Kidney (tissue), 14 donors: ENCODE measurements around the gene TMTC1. TPM values are rescaled to one million over a fixed set of nuclear protein-coding genes. Genes with fewer than 3 reads are reported as not detected.

Experiments
- DNase-seq, 5 donors: peaks; one replicate each; pipeline ENCODE4 v3.0.0-alpha.2; 2013 to 2020
- FAIRE-seq: peaks from 2 replicates; lab custom pipeline; 2012; peaks lifted over from hg19 to GRCh38; lab: Jason Lieb, UNC
- H3K27ac ChIP-seq, 2 donors: one replicate each; pipeline ENCODE4 v1.7.0; 2013; ENCODE audit warnings: low read depth in 2 of 2, low read length in 2 of 2, inconsistent platforms in 1 of 2
- H3K27me3 ChIP-seq: one replicate; pipeline ENCODE4 v1.7.1; 2013; ENCODE audit warnings: low read length, inconsistent platforms; ENCODE audit not compliant: control insufficient read depth, insufficient read depth
- H3K36me3 ChIP-seq, 3 donors: one replicate each; pipeline versions ENCODE4 v1.7.0 to v1.7.1; 2013; ENCODE audit warnings: low read length in 3 of 3, control low read depth in 1 of 3, inconsistent platforms in 1 of 3; ENCODE audit not compliant: insufficient read depth in 3 of 3, control insufficient read depth in 2 of 3
- H3K4me1 ChIP-seq, 3 donors: one replicate each; pipeline versions ENCODE4 v1.7.0 to v1.7.1; 2013; ENCODE audit warnings: low read length in 3 of 3, inconsistent platforms in 1 of 3, low read depth in 1 of 3; ENCODE audit not compliant: control insufficient read depth in 2 of 3, insufficient read depth in 2 of 3
- H3K4me3 ChIP-seq, 3 donors: one replicate each; pipeline versions ENCODE4 v1.7.0 to v1.8.1; 2013; ENCODE audit warnings: low read length in 3 of 3, control low read depth in 1 of 3, inconsistent platforms in 1 of 3
- H3K9ac ChIP-seq, 3 donors: one replicate each; pipeline versions ENCODE4 v1.7.0 to v1.7.1; 2013; ENCODE audit warnings: low read length in 3 of 3, control low read depth in 1 of 3, inconsistent platforms in 1 of 3
- H3K9me3 ChIP-seq, 3 donors: one replicate each; pipeline versions ENCODE4 v1.7.0 to v1.7.1; 2013; ENCODE audit warnings: low read length in 3 of 3, control low read depth in 1 of 3, inconsistent platforms in 1 of 3; ENCODE audit not compliant: control insufficient read depth in 2 of 3, insufficient read depth in 1 of 3
- intact Hi-C: fragments of 100-400 bp; cut with DNase I; formaldehyde crosslinking; loops from one replicate; pipeline ENCODE4 v1.11.1; 2022
- polyA plus RNA-seq: library from polyadenylated mRNA; stranded (reverse); fragments of 350-450 nt; fragmentation: Illumina TruSeq; extraction: RNeasy Lipid Tissue Mini Kit (QIAGEN cat#74804); gene quantifications from one replicate; pipeline ENCODE4 v1.2.3, GENCODE V29; 2014; ENCODE audit warnings: low read depth, low replicate concordance; ENCODE audit not compliant: insufficient read depth
- total RNA-seq: library from RNA; stranded (reverse); fragmentation: NEBNext Ultra II Directional; extraction: Animal tissue kit (Norgen Biotek cat#: 25700); gene quantifications from one replicate; pipeline ENCODE4 v1.2.1, GENCODE V29; 2021
- TF ChIP-seq, protein P1 (sequence below): IDR thresholded peaks from 3 replicates; pipeline ENCODE4 v1.5.1; 2012; ENCODE audit warnings: mild to moderate bottlenecking, moderate library complexity, borderline replicate concordance; ENCODE audit not compliant: insufficient read depth; ENCODE audit errors: extremely low read depth
- donor health status: control.
- donor health status: control.
- donor health status: control.
- donor health status: control.
- donor health status: control.
- donor health status: DM: yes; HTN: yes; CAD: no.
- donor health status: Normal renal cell carcinoma (clear cell type).

TMTC1 gene
- total and polyA plus RNA-seq, 2 donors from 2014 or later: 10.9 to 58.8 TPM

DNA sequence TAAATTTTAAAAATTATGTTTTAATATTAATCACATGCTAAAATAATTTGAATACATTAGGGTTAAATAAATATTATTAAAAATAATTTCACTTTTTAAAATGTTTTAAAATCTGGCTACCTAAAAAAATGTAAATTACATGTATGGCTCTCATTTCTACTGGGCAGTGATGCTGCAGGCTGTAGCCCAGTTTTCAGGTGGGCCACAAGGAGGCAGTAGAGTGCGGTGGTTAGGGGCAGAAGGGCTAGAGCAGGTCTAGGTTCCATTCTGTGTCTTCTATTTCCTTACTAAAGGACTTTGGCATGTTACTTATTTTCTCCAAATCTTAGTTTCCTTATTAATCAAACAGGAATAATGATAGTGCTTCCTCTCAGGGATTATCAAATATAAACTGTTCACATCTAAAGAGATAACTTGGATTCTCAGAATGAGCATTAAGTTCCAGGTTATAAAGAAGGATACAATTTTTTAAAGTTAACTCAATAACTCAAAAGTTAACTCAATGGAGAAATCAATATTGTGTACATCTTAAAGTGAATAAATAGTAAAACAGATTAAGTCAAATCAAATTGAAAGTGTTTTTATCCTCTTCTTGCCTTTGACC, 231.3 kb downstream of the TMTC1 start:
- Histone ChIP-seq H3K4me1 (peaks cover 0 to 10% (median 0%) of the 10 kb centered on the region in 3 donors), H3K27ac (peak overlapping the region in 1 of 2 donors; percentile 35), H3K4me3 (no peak overlapping the region), H3K27me3 (no peaks in the 10 kb centered on the region), H3K36me3 (no peaks in the 10 kb centered on the region), H3K9ac (no peak overlapping the region), H3K9me3 (no peaks in the 10 kb centered on the region)
- intact Hi-C loops: no loop called here
- DNase-seq: peak; percentile 57 to 79 (median 71)
- TF ChIP-seq, protein P1, sequence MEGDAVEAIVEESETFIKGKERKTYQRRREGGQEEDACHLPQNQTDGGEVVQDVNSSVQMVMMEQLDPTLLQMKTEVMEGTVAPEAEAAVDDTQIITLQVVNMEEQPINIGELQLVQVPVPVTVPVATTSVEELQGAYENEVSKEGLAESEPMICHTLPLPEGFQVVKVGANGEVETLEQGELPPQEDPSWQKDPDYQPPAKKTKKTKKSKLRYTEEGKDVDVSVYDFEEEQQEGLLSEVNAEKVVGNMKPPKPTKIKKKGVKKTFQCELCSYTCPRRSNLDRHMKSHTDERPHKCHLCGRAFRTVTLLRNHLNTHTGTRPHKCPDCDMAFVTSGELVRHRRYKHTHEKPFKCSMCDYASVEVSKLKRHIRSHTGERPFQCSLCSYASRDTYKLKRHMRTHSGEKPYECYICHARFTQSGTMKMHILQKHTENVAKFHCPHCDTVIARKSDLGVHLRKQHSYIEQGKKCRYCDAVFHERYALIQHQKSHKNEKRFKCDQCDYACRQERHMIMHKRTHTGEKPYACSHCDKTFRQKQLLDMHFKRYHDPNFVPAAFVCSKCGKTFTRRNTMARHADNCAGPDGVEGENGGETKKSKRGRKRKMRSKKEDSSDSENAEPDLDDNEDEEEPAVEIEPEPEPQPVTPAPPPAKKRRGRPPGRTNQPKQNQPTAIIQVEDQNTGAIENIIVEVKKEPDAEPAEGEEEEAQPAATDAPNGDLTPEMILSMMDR: peak; percentile 80
- FAIRE-seq: peak; percentile 92

DNA sequence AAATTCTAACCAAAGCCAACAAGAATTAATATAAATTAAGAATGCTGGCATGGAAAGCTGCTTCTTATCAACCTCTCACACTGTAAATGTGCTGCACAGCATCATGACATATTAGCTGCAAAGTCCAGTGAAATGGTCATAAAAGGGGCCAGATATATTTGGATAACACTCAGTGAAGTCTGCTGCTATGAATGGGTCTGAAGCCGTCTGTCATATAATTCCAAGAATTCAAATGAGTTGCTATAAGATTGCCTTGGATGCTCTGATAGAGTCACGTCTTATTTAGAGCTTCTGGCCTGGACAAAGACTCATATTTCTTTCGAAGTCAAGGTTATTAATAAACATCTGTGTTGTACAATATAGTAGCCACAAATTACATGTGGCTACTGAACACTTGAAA, 231.9 kb downstream of the TMTC1 start:
- no peak overlapping the region for H3K27ac ChIP-seq
- peaks cover 0 to 10% (median 0%) of the 10 kb centered on the region in 3 donors for H3K4me1 ChIP-seq
- no peaks in the 10 kb centered on the region for H3K36me3 ChIP-seq
- H3K9me3 ChIP-seq: no peaks in the 10 kb centered on the region
- TF ChIP-seq, protein P1: no peak
- DNase-seq (peak in 2 of 5 donors; percentile 26 to 35), FAIRE-seq (no peak)
- no peak overlapping the region for H3K4me3 ChIP-seq
- intact Hi-C loops: no loop called here
- no peak overlapping the region for H3K9ac ChIP-seq
- H3K27me3 ChIP-seq: no peaks in the 10 kb centered on the region

DNA sequence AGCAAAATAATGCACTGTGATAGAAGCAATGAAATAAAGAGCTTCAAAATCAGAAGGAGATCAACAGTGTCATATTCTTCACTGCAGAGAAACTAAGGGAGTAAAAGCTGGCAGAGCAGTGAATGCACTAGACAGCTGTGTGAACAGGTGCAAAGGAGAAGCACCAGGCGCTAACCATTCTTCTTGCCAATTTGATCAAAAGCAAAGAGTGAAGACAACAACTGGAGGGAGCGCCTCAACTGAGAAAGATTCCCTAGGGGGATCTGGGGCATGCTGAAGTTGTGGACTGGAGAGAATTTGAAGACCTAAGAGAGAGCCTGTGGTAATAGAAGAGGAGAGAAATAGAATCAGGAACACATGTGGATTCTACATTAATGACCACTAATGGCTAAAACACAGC, 235.9 kb downstream of the TMTC1 start:
- Histone ChIP-seq H3K4me1 (peaks cover 0 to 4% (median 0%) of the 10 kb centered on the region in 3 donors), H3K36me3 (no peaks in the 10 kb centered on the region), H3K9ac (no peak overlapping the region), H3K4me3 (no peak overlapping the region), H3K27me3 (no peaks in the 10 kb centered on the region), H3K27ac (peak overlapping the region in 1 of 2 donors; percentile 29), H3K9me3 (no peaks in the 10 kb centered on the region)
- intact Hi-C loops: no loop called here
- DNase-seq (no peak), FAIRE-seq (no peak)
- TF ChIP-seq, protein P1: no peak
